NOMO-1 treated with dmso at 0.1 percent for 144 hours (cell line): ENCODE measurements around the gene MXD4.

ENCODE experiments used
- DNase-seq: peaks from one replicate; lab custom pipeline; 2025; ENCODE audit not compliant: unreplicated experiment; lab: John Stamatoyannopoulos, UW

The MXD4 gene

GRCh38 chr4:2261853-2262144 is at the start of gene MXD4:
Gene MXD4 (minus strand): TSS chr4:2262109. CDS start chr4:2261980, 129 bp downstream.
- no peak for DNase-seq

GRCh38 chr4:2306773-2307410 is 45.0 kb upstream of the MXD4 start:
- DNase-seq, result no peak

- no peak for DNase-seq
Measured at GRCh38 chr4:2305766-2306501, 44.0 kb upstream of the MXD4 start.

GRCh38 chr4:2304877-2305561 is 43.1 kb upstream of the MXD4 start:
- DNase-seq, result no peak

- no peak for DNase-seq
Measured at GRCh38 chr4:2304321-2304876, 42.5 kb upstream of the MXD4 start.

GRCh38 chr4:2303686-2304320 is 41.9 kb upstream of the MXD4 start:
- no peak for DNase-seq

GRCh38 chr4:2303121-2303685 is 41.3 kb upstream of the MXD4 start:
- DNase-seq, result no peak

- no peak for DNase-seq
Measured at GRCh38 chr4:2302387-2303119, 40.6 kb upstream of the MXD4 start.

- no peak for DNase-seq
Measured at GRCh38 chr4:2301806-2302205, 39.9 kb upstream of the MXD4 start.

GRCh38 chr4:2301225-2301642 is 39.3 kb upstream of the MXD4 start:
- DNase-seq, result no peak

- DNase-seq, result no peak
Measured at GRCh38 chr4:2300431-2301224, 38.7 kb upstream of the MXD4 start.

- no peak for DNase-seq
Measured at GRCh38 chr4:2299794-2300193, 37.9 kb upstream of the MXD4 start.

- no peak for DNase-seq
Measured at GRCh38 chr4:2298532-2298991, 36.7 kb upstream of the MXD4 start.

GRCh38 chr4:2297606-2298531 is 36.0 kb upstream of the MXD4 start:
- DNase-seq, result no peak

- DNase-seq, result no peak
Measured at GRCh38 chr4:2296631-2297601, 35.0 kb upstream of the MXD4 start.

GRCh38 chr4:2295900-2296442 is 34.1 kb upstream of the MXD4 start:
- DNase-seq, result no peak

- no peak for DNase-seq
Measured at GRCh38 chr4:2295500-2295899, 33.6 kb upstream of the MXD4 start.
